NCI-H2227 treated with DMSO at 0.1 percent for 48 hours (cell line): Measurements from ENCODE around the gene RASA1.
"Not testable (repeated sequence)": the region's sequence is repeated elsewhere in the genome, so short reads cannot be mapped to it uniquely, and the experiment has no call there.

Experiments
- DNase-seq: peaks from one replicate; lab custom pipeline; 2025; lab: John Stamatoyannopoulos, UW

RASA1 gene

DNA sequence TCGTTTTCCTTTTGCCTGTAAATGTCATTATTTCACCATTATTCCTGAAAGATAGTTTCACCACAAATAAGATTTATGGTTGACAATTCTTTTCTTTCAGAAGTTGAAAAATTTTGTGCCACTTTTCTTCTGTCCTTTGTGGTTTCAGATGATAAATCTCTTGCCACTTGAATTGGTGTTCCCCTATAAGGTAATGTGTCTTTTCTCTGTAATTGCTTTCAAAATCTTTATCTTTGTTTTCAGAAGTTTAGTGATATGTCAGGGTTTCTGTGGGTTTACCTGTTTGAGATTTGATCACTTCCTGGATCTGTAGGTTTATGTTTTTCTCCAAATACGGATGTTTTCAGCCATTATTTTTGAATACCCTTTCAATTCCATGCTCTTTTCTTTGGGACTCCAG lies 14.6 kb downstream of the RASA1 start:
- no peak for DNase-seq

DNA sequence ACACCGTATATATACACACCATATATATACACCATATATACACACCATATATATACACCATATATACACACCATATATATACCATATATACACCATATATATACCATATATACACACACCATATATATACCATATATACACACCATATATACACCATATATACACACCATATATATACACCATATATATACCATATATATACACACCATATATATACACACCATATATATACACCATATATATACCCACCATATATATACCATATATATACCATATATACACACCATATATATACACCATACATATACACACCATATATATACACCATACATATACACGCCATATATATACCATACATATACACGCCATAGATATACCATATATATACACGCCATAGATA lies 19.6 kb downstream of the RASA1 start:
- DNase-seq: not testable (repeated sequence)

DNA sequence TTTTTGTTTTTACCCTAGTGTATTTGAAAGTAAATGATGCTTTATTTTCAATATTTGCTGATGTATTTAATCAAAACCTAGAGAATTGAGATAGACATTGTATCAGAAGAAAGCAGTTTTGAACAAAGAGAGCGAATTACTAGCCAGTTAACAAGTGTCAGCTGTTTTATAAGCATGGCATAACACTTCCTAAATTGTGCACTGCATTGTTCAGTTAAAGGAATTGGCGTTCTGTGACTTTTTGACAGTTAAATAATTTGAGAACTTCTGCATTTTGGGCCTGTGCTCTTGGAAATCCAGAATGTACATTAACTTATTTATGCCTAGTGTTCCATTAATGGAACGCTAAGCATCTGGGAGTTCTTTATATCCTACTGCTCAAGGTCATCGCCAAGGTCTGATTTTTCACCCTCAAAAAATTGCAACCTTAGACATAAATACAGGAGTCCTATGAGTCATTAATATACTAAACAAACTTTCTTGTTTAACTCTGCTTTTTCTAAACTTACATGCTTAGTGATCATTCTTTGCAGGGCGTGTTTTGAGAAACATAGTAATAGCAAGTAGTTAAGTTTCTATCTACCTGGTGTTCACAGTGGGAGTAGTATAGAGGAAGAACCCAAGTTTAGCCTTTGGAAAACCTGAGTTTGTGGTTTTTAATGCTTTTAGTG lies 31.1 kb downstream of the RASA1 start:
- DNase-seq: no peak

DNA sequence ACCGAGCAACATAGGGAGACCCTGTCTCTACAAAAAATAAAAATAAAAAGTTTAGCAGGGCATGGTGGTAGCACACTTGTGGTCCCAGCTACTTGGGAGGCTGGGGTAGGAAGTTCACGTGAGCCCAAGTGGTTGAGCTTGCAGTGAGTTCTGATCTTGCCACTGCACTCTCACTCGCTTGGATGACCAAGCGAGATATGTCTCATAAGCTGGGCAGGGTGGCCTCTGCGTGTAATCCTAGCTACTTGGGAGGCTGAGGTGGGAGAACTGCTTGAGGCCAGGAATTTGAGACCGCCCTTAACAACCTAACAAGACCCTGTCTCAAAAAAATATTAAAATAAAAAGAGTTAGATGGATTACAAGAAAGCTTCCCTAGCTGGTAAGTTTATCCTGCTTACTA lies 32.5 kb downstream of the RASA1 start:
- DNase-seq: no peak

DNA sequence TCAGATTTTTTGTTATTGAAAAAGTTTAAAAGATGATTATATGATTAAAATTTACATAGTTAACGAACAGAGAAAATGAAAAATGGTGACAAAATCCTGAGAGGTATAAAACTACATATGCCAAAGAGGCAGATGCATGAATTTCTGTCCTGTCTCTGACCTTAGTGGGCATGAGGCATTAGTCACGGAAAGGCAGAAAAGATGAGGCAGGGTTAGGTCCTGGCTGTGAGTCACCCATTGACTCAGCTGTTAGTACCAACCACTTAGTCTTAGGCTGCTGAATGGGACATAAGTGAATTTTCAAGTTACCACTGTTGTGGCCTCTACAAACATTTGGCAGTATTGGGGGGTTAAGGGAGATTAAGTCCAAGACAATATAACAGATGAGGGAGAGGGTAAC lies 33.1 kb downstream of the RASA1 start:
- no peak for DNase-seq

DNA sequence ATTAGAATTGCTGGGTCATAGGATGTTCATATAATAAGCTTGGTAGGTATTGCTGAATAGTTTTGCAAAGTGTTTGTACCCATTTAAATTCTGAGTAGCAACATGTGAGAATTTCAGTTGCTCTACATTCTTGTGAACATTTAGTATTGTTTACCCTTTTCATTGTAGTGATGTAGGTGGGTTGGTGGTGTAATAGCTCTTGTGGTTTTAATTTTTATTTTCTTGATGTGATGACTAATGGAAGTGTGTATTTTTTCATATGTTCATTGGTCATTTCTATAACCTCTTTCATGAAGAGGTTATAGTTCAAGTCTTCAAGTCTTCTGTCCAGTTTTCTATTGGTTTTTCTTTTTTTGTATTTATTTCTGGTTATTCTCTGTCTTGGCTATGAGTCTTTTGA lies 34.4 kb downstream of the RASA1 start:
- no peak for DNase-seq

DNA sequence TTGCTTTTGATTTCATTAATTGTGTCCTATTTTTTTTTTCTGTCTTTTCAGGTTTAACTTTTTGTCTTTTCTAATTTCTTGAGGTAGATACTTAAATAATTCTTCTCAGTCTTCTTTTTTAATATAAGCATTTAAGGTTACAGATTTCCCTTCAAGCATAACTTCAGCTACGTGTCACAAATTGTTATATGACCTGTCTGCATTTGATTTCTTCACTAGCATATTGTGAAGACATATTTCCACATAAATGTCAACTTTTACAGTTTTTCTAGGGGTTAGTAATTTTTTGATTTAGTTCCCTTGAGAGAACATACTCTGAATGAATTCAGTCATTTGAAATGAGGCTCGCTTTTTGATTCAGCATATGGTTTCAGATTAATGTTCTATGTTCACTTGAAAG lies 35.6 kb downstream of the RASA1 start:
- DNase-seq: no peak

DNA sequence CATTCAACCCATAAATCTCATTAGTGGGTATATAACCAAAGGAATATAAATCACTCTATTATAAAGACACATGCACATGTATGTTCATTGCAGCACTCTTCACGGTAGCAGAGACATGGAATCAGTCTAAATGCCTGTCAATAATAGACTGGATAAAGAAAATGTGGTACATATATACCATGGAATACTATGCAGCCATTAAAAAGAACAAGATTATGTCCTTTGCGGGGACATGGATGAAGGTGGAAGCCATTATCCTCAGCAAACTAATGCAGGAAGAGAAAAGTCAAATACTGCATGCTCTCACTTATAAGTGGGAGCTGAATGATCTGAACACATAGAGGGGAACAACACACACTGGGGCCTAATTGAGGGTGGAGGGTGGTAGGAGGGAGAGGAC lies 38.4 kb downstream of the RASA1 start:
- not testable (repeated sequence) for DNase-seq

DNA sequence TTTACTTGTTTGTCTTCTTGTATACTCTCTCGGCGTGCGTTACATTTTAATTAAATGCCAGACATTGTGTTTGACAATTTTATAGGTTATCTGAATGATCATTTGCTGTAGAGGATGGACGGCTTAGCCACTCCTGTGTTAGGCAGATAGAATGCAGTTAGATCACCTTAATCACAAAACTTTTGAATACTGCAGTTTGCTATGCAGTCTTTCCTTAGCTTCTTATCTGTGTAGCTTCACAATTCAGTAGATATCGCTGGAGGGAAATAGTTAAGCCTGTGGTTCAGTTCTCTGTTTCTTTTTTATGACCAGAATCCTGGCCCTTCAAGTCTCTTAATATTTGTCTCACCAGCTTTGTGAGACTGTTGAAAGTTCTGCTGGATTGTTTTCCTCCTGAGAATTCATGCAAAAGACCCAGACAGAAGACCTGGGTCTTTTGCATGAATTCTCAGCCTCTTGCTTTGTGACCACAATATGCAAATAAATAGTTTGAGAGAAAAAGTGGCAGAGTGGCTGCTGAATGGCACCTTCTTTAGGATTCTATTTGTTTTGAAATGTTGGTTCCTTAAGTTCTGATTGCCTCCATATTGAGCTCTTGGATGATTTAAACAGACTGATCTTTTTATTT lies 40.2 kb downstream of the RASA1 start:
- no peak for DNase-seq

DNA sequence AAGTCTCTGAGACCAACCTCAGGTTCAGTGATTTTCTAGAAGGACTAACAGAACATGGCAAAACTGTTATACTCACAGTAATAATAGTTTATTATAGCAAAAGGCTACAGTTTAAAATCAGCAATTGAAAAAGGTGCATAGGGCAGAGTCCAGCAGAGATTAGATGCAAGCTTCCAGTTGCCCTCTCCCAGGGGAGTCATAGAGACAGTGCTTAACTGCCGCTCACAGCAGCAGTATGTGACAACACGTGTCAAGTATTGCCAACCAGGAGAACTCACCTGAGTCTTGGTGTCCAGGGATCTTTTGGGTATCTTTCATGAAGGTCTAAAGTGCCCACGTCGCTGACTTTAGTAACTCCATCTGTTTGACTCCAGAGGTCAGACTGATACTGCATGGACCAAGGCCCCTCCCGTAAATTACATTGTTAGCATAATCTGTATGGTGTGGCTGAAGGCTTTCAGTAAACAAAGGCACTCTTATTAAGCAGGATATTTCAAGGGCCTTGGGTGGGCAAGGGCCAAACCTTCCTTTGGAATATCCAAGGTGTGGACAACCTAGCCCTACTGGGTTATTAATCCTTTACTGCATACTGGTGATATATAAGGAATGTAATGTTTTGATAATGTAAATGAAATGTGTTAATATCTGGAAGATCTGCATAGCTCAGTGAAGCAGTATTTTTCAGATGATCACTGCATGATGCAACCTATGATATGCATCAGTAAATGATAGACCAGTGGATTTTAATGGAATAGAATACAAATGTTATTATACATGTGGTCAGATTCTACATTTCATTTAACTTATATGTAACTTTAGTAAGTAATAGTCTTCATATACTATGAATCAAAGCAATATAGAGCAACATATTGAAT lies 44.0 kb downstream of the RASA1 start:
- DNase-seq: no peak

DNA sequence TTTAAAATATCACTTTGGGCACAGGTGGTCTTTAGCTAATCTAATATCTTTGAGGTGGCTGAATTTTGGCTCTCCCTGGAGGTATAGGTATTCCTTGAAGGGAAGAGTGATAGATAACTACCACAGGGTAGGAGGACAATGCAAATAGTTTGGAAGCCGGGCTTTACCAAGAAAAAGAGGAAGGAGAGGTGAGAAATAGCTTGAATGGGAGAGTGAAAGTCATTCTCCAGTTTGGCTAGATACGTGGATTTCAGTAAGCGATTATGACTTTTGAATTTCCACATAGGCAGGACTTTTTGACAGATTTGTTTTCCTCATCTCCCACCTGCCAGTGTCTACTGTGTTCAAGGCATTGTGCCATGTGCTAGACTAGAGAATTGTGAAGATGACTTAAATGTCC lies 45.5 kb downstream of the RASA1 start:
- no peak for DNase-seq

DNA sequence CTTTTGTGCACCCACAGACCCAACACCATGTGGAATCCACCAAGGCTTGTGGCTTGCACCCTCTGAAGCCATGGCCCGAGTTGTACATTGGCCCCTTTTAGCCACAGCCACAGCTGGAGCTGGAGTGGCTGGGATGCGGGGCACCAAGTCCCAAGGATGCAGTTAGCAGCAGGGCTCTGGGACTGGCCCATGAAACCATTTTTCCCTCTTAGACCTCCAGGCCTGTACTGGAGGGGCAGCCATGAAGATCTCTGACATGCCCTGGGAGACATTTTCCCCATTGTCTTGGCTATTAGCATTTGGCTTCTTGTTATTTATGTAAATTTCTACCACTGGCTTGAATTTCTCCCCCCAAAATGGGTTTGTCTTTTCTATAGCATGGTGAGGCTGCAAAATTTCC lies 51.8 kb downstream of the RASA1 start:
- DNase-seq: no peak

DNA sequence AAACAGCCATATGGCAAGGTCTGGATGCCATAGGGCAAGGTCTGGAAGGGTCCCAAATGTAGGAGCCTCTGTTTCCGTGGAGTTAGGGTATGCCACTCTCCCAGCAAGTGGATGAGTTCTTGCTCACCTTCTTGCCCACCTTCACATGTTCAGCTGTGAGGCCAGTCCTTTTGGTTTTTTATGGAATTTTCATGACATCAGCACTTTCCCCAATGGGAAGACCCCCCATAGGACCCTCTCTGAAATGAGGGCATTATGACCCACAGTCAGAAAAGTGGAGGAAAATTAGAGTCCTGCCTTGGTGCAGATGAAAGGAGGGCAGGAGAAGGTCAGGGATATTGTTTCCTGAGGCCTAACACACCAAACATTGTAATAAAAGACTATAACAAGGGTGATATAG lies 53.9 kb downstream of the RASA1 start:
- DNase-seq: no peak

DNA sequence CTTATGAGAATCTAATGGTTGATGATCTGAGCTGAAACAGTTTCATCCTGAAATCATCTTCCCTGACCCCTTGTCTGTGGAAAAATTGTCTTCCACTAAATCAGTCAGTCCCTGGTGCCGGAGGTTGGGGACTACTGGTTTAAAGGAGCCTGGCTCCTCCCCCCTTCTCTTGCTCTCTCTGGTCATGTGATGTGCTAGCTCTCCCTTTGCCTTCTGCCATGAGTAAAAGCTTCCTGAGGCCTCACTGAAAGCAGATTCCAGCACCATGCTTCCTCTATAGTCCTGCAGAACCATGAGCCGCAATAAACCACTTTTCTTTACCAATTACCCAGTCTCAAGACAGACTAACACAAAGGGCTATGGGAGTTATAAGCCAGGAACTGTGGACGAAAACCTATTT lies 54.7 kb downstream of the RASA1 start:
- DNase-seq: no peak

DNA sequence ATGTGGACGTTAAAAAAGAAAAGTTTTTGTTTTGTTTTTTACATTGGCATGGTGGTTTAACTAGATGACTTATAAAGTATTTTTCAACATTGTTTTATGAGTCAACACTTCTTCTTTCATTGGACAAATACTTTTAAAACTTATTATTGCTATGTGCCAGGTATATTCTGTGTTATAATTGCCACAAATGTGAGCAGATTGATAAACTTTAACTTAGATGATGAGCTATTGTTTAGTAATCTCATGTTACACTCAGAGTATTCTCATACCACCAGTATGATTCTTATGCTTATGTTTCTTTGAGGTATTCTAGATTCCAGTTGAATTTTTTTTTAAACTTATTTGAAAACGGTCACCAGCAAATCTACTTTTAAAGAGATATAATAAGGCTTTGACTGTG lies 60.3 kb downstream of the RASA1 start:
- no peak for DNase-seq

DNA sequence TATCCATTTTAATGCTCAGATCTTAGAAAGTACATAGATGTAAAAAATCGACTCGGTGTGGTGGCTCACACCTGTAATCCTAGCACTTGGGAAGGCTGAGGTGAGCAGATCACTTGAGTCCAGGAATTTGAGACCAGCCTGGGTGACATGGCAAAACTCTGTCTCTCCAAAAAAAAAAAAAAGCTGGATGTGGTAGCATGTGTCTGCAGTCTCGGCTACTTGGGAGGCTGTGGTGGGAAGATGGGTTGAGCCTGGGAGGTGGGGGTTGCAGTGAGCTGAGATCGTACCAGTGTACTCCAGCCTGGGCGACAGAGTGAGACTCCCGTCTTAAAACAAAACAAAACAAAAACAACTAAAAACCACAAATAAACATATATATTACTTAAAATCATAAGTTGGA lies 61.4 kb downstream of the RASA1 start:
- no peak for DNase-seq

DNA sequence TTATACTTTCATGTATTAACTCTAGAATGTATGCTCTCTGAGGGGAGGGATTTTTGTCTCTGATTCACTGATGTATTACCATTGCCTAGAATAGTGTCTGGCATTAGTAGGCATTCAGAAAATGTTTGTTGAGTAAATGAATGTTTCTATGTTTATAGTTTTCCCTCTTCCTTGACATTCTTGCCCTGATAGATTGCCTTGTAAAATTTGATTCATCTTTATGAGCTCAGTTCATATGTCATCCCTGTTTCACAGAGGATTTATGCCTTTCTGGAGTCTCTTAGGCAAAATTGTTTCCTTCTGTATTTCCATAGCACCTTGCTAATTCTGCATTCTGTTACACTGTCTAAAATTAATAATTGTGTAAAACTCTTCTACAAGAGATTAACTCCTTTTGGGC lies 72.3 kb downstream of the RASA1 start:
- DNase-seq: no peak

DNA sequence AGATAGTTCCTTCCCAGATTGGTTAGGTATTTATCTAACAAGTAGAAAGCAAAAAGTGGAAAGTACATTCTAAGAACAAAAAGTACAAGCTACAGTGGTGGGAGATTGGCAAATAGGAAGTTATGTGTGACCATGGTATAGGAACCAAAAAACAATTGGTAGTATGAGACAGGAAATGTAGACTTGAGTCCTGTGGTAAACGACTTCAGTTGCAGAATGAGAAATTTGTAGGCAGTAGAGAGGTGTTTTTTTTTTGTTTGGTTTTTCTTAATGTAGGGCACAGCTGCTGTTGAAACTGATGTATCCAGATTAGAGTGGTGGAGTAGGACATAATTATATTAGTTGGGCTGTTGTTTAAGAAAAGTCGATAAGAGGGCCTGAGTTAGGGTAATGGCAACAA lies 73.0 kb downstream of the RASA1 start:
- DNase-seq: no peak

DNA sequence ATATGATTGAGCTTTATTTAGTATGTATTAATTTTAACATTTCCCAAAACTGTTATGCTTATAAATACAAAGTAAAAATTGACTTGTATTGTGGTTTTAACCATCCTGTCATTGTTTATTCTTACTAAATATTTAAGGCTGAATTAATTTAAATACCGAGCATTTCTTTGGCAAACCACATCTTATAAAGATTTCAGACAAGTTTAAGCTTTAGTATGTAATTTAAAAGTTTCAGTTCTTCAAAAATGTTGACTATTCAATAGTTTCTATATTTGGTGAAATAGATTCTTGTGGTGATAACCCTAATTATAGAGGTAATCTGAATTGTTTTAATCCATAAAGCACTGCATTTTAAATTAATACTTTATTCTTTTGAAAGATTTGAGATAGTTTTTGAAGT lies 79.6 kb downstream of the RASA1 start:
- no peak for DNase-seq

DNA sequence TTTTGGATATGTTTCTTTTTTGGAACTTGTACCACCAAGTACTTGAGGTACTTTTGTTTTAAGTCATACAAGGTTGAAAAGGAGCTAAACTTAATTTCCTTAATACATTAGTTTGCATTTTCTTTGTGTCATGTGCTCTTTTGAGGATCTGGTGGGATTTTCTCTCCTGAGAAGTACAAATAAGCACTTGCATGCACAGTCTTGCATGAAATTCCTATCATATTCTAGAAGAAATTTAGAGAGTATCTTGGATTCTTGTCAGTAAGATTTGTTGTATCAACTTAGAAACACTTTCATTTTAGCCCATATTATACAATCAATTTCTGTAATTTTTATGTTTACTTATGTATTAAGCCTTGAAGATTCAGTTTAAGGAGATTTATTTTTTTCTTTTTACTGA lies 80.2 kb downstream of the RASA1 start:
- no peak for DNase-seq

DNA sequence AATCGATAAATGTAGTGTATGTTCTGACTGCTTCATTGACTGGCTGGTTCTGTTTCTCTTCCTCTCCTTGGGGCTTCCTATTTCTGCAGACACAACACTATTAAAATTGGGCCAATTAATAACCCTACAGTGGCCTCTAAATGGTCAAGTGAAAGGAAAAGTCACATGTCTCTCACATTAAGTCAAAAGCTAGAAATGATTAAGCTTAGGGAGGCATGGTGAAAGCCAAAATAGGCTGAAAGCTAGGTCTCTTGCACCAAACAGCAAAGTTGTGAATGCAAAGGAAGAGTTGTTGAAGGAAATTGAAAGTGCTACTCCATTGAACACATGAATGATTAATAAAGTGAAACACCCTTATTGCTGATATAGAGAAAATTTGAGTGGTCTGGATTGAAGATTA lies 86.8 kb downstream of the RASA1 start:
- DNase-seq: no peak

DNA sequence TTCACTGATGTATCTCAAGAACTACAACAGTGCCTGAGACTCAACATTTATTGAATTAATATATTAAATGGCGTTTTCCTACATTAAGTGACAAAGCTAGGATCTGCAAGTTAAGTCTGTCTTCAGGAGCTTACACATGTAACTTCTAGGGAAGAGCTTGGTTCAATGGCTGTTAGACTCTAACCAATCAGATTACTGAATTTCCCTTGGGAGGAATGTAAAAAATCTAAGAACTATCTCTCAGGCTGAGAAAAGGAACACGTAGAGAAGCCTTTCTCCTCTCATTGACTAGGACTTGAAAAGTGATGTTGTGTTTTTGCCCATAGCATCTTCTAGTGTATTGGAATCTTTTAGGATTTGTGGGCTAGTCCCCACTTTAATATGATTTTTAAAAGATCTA lies 91.4 kb downstream of the RASA1 start:
- DNase-seq: no peak

DNA sequence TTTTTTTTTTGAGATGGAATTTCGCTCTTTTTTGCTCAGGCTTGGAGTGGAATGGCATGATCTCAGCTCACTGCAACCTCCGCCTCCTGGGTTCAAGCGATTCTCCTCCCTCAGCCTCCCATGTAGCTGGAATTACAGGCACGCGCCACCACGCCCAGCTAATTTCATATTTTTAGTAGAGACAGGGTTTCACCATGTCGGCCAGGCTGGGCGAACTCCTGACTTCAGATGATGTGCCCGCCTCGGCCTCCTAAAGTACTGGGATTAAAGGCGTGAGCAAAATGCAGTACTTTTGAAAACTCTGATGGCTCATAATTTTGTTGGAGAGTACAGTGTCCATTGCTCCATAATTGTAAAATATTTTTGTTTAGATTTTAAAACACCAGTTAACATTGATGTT lies 92.4 kb downstream of the RASA1 start:
- DNase-seq: no peak
